ENCODE results near the gene ODF2.

GRCh38 chr9:128495296-128495695, 39.5 kb downstream of the ODF2 start:
- TF ChIP-seq POLR2AphosphoS5 (IDR thresholded peaks at IDR 0.05; ENCODE audit: low read depth, low read length) (no peak), CTCF (IDR thresholded peaks at IDR 0.05) (no peak), SIN3A (IDR thresholded peaks at IDR 0.05; ENCODE audit: borderline replicate concordance, insufficient read depth, low read depth, low read length) (no peak), TCF7L2 (IDR thresholded peaks at IDR 0.05; ENCODE audit: low read depth, low read length) (no peak)
- TF ChIP-seq, protein P1, sequence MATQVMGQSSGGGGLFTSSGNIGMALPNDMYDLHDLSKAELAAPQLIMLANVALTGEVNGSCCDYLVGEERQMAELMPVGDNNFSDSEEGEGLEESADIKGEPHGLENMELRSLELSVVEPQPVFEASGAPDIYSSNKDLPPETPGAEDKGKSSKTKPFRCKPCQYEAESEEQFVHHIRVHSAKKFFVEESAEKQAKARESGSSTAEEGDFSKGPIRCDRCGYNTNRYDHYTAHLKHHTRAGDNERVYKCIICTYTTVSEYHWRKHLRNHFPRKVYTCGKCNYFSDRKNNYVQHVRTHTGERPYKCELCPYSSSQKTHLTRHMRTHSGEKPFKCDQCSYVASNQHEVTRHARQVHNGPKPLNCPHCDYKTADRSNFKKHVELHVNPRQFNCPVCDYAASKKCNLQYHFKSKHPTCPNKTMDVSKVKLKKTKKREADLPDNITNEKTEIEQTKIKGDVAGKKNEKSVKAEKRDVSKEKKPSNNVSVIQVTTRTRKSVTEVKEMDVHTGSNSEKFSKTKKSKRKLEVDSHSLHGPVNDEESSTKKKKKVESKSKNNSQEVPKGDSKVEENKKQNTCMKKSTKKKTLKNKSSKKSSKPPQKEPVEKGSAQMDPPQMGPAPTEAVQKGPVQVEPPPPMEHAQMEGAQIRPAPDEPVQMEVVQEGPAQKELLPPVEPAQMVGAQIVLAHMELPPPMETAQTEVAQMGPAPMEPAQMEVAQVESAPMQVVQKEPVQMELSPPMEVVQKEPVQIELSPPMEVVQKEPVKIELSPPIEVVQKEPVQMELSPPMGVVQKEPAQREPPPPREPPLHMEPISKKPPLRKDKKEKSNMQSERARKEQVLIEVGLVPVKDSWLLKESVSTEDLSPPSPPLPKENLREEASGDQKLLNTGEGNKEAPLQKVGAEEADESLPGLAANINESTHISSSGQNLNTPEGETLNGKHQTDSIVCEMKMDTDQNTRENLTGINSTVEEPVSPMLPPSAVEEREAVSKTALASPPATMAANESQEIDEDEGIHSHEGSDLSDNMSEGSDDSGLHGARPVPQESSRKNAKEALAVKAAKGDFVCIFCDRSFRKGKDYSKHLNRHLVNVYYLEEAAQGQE (IDR thresholded peaks at IDR 0.05; ENCODE audit: insufficient read depth in 1 of 2, low read depth in 2 of 2, low read length in 1 of 2): no peak

Data from Panc1 (cell line).